Stomach (tissue), 4 donors: ENCODE results near the gene MGAT5.

Source experiments
- EP300 ChIP-seq: sonication (generic); formaldehyde crosslinking; IDR thresholded peaks from one replicate; pipeline ENCODE4 v1.6.1; 2017; ENCODE audit warnings: antibody characterized with exemption
- POLR2A ChIP-seq, 4 donors: fragments of 450-650 bp; IDR thresholded peaks; one replicate each; pipeline ENCODE4 v1.6.1; 2016; ENCODE audit warnings: antibody characterized with exemption in 4 of 4, control low read depth in 2 of 4, mild to moderate bottlenecking in 1 of 4, moderate library complexity in 1 of 4
- POLR2AphosphoS5 ChIP-seq, 3 donors: sonication (generic); formaldehyde crosslinking; IDR thresholded peaks; one replicate each; pipeline ENCODE4 v1.6.1; 2016; ENCODE audit warnings: antibody characterized with exemption in 3 of 3
- TF ChIP-seq, protein P1 (sequence below), 7 experiments: fragments of 450-650 bp in 4 of 7; fragments of 200-600 bp in 3 of 7; sonication (generic) in 3 of 7; IDR thresholded peaks; one replicate each; pipeline ENCODE4 v1.5.1; 2016 to 2019; ENCODE audit warnings: antibody characterized with exemption in 7 of 7, control low read depth in 2 of 7, mild to moderate bottlenecking in 1 of 7

DNA sequence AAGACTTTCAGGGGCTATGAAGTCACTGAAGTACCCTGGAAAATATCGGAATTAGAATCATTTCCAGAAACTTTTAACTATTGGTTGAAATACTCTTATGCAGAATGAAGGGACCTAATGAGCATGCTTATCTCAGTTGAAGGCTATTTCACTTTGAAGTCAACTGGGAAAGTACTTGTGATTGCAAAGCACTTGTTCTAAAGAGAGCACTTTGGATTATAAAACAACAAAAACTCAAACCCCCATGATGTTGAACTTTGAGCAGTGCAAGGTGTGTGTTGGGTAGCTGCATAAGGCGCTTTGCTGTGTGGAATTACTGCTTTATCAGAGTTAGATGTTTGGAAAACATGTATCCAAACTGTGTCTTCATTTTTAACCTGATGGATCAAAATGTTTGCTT, 12.0 kb upstream of the MGAT5 start:
- TF ChIP-seq, protein P1, sequence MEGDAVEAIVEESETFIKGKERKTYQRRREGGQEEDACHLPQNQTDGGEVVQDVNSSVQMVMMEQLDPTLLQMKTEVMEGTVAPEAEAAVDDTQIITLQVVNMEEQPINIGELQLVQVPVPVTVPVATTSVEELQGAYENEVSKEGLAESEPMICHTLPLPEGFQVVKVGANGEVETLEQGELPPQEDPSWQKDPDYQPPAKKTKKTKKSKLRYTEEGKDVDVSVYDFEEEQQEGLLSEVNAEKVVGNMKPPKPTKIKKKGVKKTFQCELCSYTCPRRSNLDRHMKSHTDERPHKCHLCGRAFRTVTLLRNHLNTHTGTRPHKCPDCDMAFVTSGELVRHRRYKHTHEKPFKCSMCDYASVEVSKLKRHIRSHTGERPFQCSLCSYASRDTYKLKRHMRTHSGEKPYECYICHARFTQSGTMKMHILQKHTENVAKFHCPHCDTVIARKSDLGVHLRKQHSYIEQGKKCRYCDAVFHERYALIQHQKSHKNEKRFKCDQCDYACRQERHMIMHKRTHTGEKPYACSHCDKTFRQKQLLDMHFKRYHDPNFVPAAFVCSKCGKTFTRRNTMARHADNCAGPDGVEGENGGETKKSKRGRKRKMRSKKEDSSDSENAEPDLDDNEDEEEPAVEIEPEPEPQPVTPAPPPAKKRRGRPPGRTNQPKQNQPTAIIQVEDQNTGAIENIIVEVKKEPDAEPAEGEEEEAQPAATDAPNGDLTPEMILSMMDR (IDR thresholded peaks at IDR 0.05) = no peak
- TF ChIP-seq POLR2A (IDR thresholded peaks at IDR 0.05) (no peak), EP300 (no peak), POLR2AphosphoS5 (IDR thresholded peaks at IDR 0.05) (no peak)
